K562 (cell line): ENCODE measurements around the gene NGDN. TPM values are rescaled to one million over a fixed set of nuclear protein-coding genes. Genes with fewer than 3 reads are reported as not detected.

Experiments
- ATAC-seq: fragments of 200-7000 bp; cut with Tn5 transposase; 3 replicates; pipeline ENCODE4 v1.9.1; 2020; ENCODE audit warnings: moderate library complexity
- Bru-seq: library from RNA; stranded (reverse); fragments of 400-500 nt; gene quantifications from one replicate; lab custom pipeline; 2021; lab: Mats Ljungman, UMichigan
- BruChase-seq, 2 experiments: library from RNA; stranded (reverse); fragments of 400-500 nt; gene quantifications; one replicate each; lab custom pipeline; 2021; lab: Mats Ljungman, UMichigan
- BruUV-seq: library from RNA; stranded (reverse); fragments of 400-500 nt; replicated peaks from 2 replicates; lab custom pipeline; 2021; lab: Mats Ljungman, UMichigan
- CTCF ChIA-PET: fragments of 300-600 bp; formaldehyde crosslinking; extraction: SDS; loops from one replicate; lab custom pipeline; 2021; ENCODE audit warnings: low intra/inter-chr PET ratio; lab: Yijun Ruan, JAX
- POLR2A ChIA-PET: fragments of 300-600, 350-650 bp; sonication (Branson Sonifier 250); formaldehyde crosslinking; extraction: SDS; loops from one replicate; lab custom pipeline; 2021; ENCODE audit warnings: antibody characterized with exemption, inconsistent platforms; lab: Yijun Ruan, JAX
- DNase-seq, 4 experiments: peaks; one replicate each; pipeline versions ENCODE4 v3.0.0 to v3.0.0-alpha.2; 2011 to 2018; ENCODE audit warnings: low spot score in 3 of 4, mixed read lengths in 3 of 4; ENCODE audit errors: extremely low read depth in 1 of 4
- FAIRE-seq: peaks from 2 replicates; lab custom pipeline; 2011; peaks lifted over from hg19 to GRCh38; lab: Jason Lieb, UNC
- H2AFZ ChIP-seq: 2 replicates; pipeline ENCODE4 v1.6.0; 2011; ENCODE audit warnings: low read depth, low read length, control low read depth, inconsistent platforms
- H3K27ac ChIP-seq: fragments of 200-600 bp; 3 replicates; pipeline ENCODE4 v1.8.0; 2011; ENCODE audit warnings: low read depth, mild to moderate bottlenecking, control low read depth, inconsistent platforms, low read length, moderate library complexity, mixed read lengths; ENCODE audit errors: extremely low read depth
- H3K27me3 ChIP-seq, 2 experiments: fragments of 300-600 bp in 1 of 2; 2 replicates in 1 of 2; 3 replicates in 1 of 2; pipeline versions ENCODE4 v1.6.0 to v1.8.0; 2011; ENCODE audit warnings: inconsistent platforms in 2 of 2, low read length in 2 of 2, mild to moderate bottlenecking in 1 of 2, mixed read lengths in 1 of 2, moderate library complexity in 1 of 2; ENCODE audit not compliant: control insufficient read depth in 2 of 2, insufficient read depth in 2 of 2
- H3K36me3 ChIP-seq: fragments of 300-600 bp; 3 replicates; pipeline ENCODE4 v1.8.0; 2011; ENCODE audit warnings: mild to moderate bottlenecking, low read length, inconsistent platforms; ENCODE audit not compliant: control insufficient read depth, insufficient read depth
- H3K4me1 ChIP-seq, 2 experiments: fragments of 200-600 bp in 1 of 2; replicated peaks in 1 of 2; 2 replicates in 1 of 2; 3 replicates in 1 of 2; pipeline versions ENCODE4 v1.5.1 to v1.8.0; 2011; ENCODE audit warnings: inconsistent platforms in 2 of 2, low read length in 2 of 2, mild to moderate bottlenecking in 1 of 2, mixed read lengths in 1 of 2, moderate library complexity in 1 of 2; ENCODE audit not compliant: control insufficient read depth in 2 of 2, insufficient read depth in 2 of 2
- H3K4me2 ChIP-seq: 2 replicates; pipeline ENCODE4 v1.6.1; 2011; ENCODE audit warnings: low read length, control low read depth, inconsistent platforms, mixed read lengths; ENCODE audit not compliant: insufficient read depth
- H3K4me3 ChIP-seq: fragments of 200-600 bp; sonication (generic), shearing (Covaris generic); 2 replicates; pipeline ENCODE4 v1.5.1; 2016; ENCODE audit warnings: control low read depth, inconsistent platforms
- H3K79me2 ChIP-seq: fragments of 200-600 bp; 3 replicates; pipeline ENCODE4 v1.8.0; 2011; ENCODE audit warnings: low read length, inconsistent platforms; ENCODE audit not compliant: control insufficient read depth, insufficient read depth
- H3K9ac ChIP-seq, 2 experiments: 2 replicates each; pipeline versions ENCODE4 v1.6.0 to v1.6.1; 2011; ENCODE audit warnings: low read depth in 2 of 2, low read length in 2 of 2, control low read depth in 1 of 2, inconsistent platforms in 1 of 2, mild to moderate bottlenecking in 1 of 2, mixed read lengths in 1 of 2; ENCODE audit not compliant: insufficient read depth in 1 of 2
- H3K9me1 ChIP-seq: one replicate; pipeline ENCODE4 v1.6.0; 2011; ENCODE audit warnings: inconsistent platforms, mild to moderate bottlenecking, low read length, moderate library complexity; ENCODE audit not compliant: control insufficient read depth, insufficient read depth
- H3K9me3 ChIP-seq: replicated peaks from 2 replicates; pipeline ENCODE4 v1.5.1; 2011; ENCODE audit warnings: low read depth, low read length, inconsistent platforms; ENCODE audit not compliant: control insufficient read depth, insufficient read depth
- H4K20me1 ChIP-seq: replicated peaks from 2 replicates; pipeline ENCODE4 v1.6.1; 2011; ENCODE audit warnings: low read length, inconsistent platforms, mixed read lengths; ENCODE audit not compliant: control insufficient read depth, insufficient read depth
- HDAC1 ChIP-seq, 2 experiments: fragments of 450-650 bp; IDR thresholded peaks; 2 replicates each; pipeline ENCODE4 v1.6.1; 2016 to 2017; ENCODE audit warnings: inconsistent platforms in 1 of 2, mild to moderate bottlenecking in 1 of 2, moderate library complexity in 1 of 2
- RERE ChIP-seq: sonication (generic); formaldehyde crosslinking; IDR thresholded peaks from 2 replicates; pipeline ENCODE4 v1.8.0; 2023; ENCODE audit warnings: missing genetic modification reagents, mild to moderate bottlenecking, borderline replicate concordance
- RFX1 ChIP-seq: fragments of 450-650 bp; IDR thresholded peaks from 2 replicates; pipeline ENCODE4 v1.6.1; 2016; ENCODE audit warnings: mild to moderate bottlenecking, moderate library complexity
- SAP30 ChIP-seq: fragments of 200-600 bp; sonication (generic); IDR thresholded peaks from 2 replicates; pipeline ENCODE4 v1.6.1; 2012; ENCODE audit warnings: borderline replicate concordance, low read depth, mild to moderate bottlenecking, moderate library complexity, low read length, control low read depth, inconsistent platforms; ENCODE audit not compliant: insufficient read depth, poor library complexity, severe bottlenecking
- SMARCA4 ChIP-seq: fragments of 450-650 bp; IDR thresholded peaks from 2 replicates; pipeline ENCODE4 v1.6.1; 2016
- STAT5A ChIP-seq: IDR thresholded peaks from 2 replicates; pipeline ENCODE4 v1.6.1; 2012; ENCODE audit warnings: low read length, inconsistent platforms, borderline replicate concordance
- ZBTB1 ChIP-seq: sonication (generic); formaldehyde crosslinking; IDR thresholded peaks from 2 replicates; pipeline ENCODE4 v1.8.1; 2023; ENCODE audit warnings: missing genetic modification reagents, low read depth, mild to moderate bottlenecking, borderline replicate concordance
- ZNF224 ChIP-seq: sonication (generic); formaldehyde crosslinking; IDR thresholded peaks from 2 replicates; pipeline ENCODE4 v1.8.0; 2022; ENCODE audit warnings: mild to moderate bottlenecking, missing genetic modification reagents
- ZNF444 ChIP-seq: fragments of 250-450 bp; sonication (Bioruptor Pico); IDR thresholded peaks from 2 replicates; pipeline ENCODE4 v1.4.0; 2020; ENCODE audit warnings: mild to moderate bottlenecking, moderate library complexity
- WGBS: fragments of 100-300 bp; shearing (Covaris generic); methylation state at CpG from one replicate; pipeline ENCODE4 v1.1.6; 2016; ENCODE audit warnings: low coverage, mixed read lengths; ENCODE audit not compliant: insufficient coverage; ENCODE audit errors: missing lambda C conversion rate; 5-methylcytosine and 5-hydroxymethylcytosine counted together
- in situ Hi-C: fragments of 300-500 bp; cut with MboI; formaldehyde crosslinking; loops from 4 replicates; pipeline ENCODE4 v1.15.0; 2018; ENCODE audit warnings: inconsistent platforms, mixed read lengths
- intact Hi-C: fragments of 100-400 bp; cut with micrococcal nuclease; formaldehyde crosslinking; loops from 2 replicates; pipeline ENCODE4 v1.14.2; 2022
- long read RNA-seq, 3 experiments: library from polyadenylated mRNA in 2 of 3; library from RNA in 1 of 3; unstranded in 2 of 3; stranded (forward) in 1 of 3; transcript quantifications; one replicate each; pipeline ENCODE4 v2.0.0, GENCODE V29; 2019 to 2022
- polyA minus RNA-seq, 3 experiments: library from RNA; depleted of rRNA, polyadenylated mRNA; stranded (reverse); fragments of >200 nt; gene quantifications; 2 replicates each; pipeline ENCODE4 v1.2.3, GENCODE V29; 2011
- polyA plus RNA-seq, 8 experiments: library from polyadenylated mRNA; depleted of rRNA in 4 of 8; stranded (reverse) in 5 of 8; unstranded in 3 of 8; fragments of >200 nt; fragmentation: Nextera tagmentation in 2 of 8; fragmentation: Illumina TruSeq in 1 of 8; extraction: Ambion mirVana in 2 of 8; extraction: Trizol in 1 of 8; gene quantifications; 2 replicates each; pipeline versions ENCODE4 v1.2.1 to v1.2.3, GENCODE V29; 2011 to 2014; ENCODE audit warnings: inconsistent platforms in 1 of 8, missing spikeins in 1 of 8
- total RNA-seq, 7 experiments: library from RNA; depleted of rRNA in 6 of 7; stranded (reverse); fragments of >200 nt in 6 of 7; fragmentation: Illumina TruSeq in 2 of 7; extraction: Trizol in 2 of 7; gene quantifications; 2 replicates each; pipeline versions ENCODE4 v1.2.1 to v1.2.3, GENCODE V29; 2011 to 2021; ENCODE audit warnings: low replicate concordance in 1 of 7

NGDN gene
- total RNA-seq (2011; cell fraction: chromatin; rRNA removed; ENCODE audit: low replicate concordance): 93.2 and 127 TPM in 2 replicates
- 59.3 and 59.7 TPM in 2 replicates for total RNA-seq (2011; cell fraction: nucleolus; rRNA removed)
- 71.3 and 86.8 TPM in 2 replicates for total RNA-seq (2011; cell fraction: nucleoplasm; rRNA removed)
- total RNA-seq (2014; rRNA removed) (55.1 and 65.3 TPM in 2 replicates), total RNA-seq (2014; rRNA removed; fragmentation: Illumina TruSeq; extraction: Trizol) (85.2 and 95.2 TPM in 2 replicates), total RNA-seq (2015; rRNA removed; fragmentation: Illumina TruSeq; extraction: Trizol) (73.1 and 74.9 TPM in 2 replicates), total RNA-seq (2021) (41.6 and 42.9 TPM in 2 replicates), polyA plus RNA-seq (2011; rRNA removed) (62.2 and 82.6 TPM in 2 replicates), polyA plus RNA-seq (2014; fragmentation: Illumina TruSeq; extraction: Trizol) (71.9 and 74.0 TPM in 2 replicates), polyA plus RNA-seq (2014; fragmentation: Nextera tagmentation; extraction: Ambion mirVana) (100 to 1,000 TPM; 165 to 195 TPM), polyA plus RNA-seq (2014; rRNA removed) (73.5 and 82.4 TPM in 2 replicates), polyA minus RNA-seq (2011; rRNA and poly(A)+ RNA removed) (59.7 and 68.6 TPM in 2 replicates), Bru-seq, nascent RNA (percentile 90 among the genes with signal in this experiment), BruChase-seq, experiment 1, labeled RNA remaining after a 2-hour chase (percentile 87 among the genes with signal in this experiment), BruChase-seq, experiment 2, labeled RNA remaining after a 6-hour chase (percentile 91 among the genes with signal in this experiment)
- 21.4 and 31.5 TPM in 2 replicates for polyA plus RNA-seq (2011; cell fraction: cytosol; rRNA removed)
- polyA plus RNA-seq (2011; cell fraction: nucleus; rRNA removed): 51.2 and 90.7 TPM in 2 replicates
- 30.7 and 63.7 TPM in 2 replicates for polyA plus RNA-seq (2012)
- 23.7 and 25.8 TPM in 2 replicates for polyA minus RNA-seq (2011; cell fraction: cytosol; rRNA and poly(A)+ RNA removed)
- 26.7 and 45.9 TPM in 2 replicates for polyA minus RNA-seq (2011; cell fraction: nucleus; rRNA and poly(A)+ RNA removed)
- long read RNA-seq, experiment 1, transcript NGDN-202 (11 exons, 1,143 nt): major isoform, 157 of 198 reads
- long read RNA-seq, experiment 1, partial matches to known transcripts: 27 of 198 reads
- long read RNA-seq, experiment 1, other reads (novel, unspliced or antisense): 12 of 198 reads
- long read RNA-seq, experiment 2, transcript NGDN-202 (11 exons, 1,143 nt): major isoform, 16 of 45 reads
- long read RNA-seq, experiment 2, partial matches to known transcripts: 19 of 45 reads
- long read RNA-seq, experiment 2, other reads (novel, unspliced or antisense): 10 of 45 reads
- long read RNA-seq, experiment 3, transcript NGDN-202 (11 exons, 1,143 nt): major isoform, 62 of 82 reads
- long read RNA-seq, experiment 3, partial matches to known transcripts: 14 of 82 reads
- long read RNA-seq, experiment 3, other reads (novel, unspliced or antisense): 6 of 82 reads

GRCh38 chr14:23469127-23469905 is at the start of gene NGDN:
Gene NGDN, plus strand, starts transcription at chr14:23469703. Its CDS starts 13 bp downstream, at chr14:23469716.
- intact Hi-C loops (no loop called here), in situ Hi-C loops (no loop called here)
- WGBS: 10% methylated on average over 33 of the region's 41 CpGs
- H3K79me2 ChIP-seq: peaks cover 18% of the 10 kb centered on the region
- no peaks in the 10 kb centered on the region for H4K20me1 ChIP-seq
- H3K9me1 ChIP-seq: no peaks in the 10 kb centered on the region
- peak; percentile 86 to 94 (median 88) for DNase-seq
- ATAC-seq: peak; percentile 99
- peak within 1 kb of the TSS; percentile 89 for H3K4me3 ChIP-seq
- peak within 1 kb of the TSS; percentile 81 for H3K27ac ChIP-seq
- peaks cover 35% of the 10 kb centered on the region; the same call in 2 of the 3 replicates for H3K36me3 ChIP-seq
- no TSS peak for BruUV-seq
- no peaks in the 10 kb centered on the region for H3K27me3 ChIP-seq
- peaks cover 9% of the 10 kb centered on the region for H3K9me3 ChIP-seq
- peak within 1 kb of the TSS; percentile 96 for H3K4me2 ChIP-seq
- POLR2A ChIA-PET: interaction anchor here (0.6 to 1.0 kb wide), 3 partner anchors 40 to 133 kb away, joined by 3 to 4 read pairs (median 3); no protein-coding TSS in a partner anchor
- H3K9ac ChIP-seq: peak within 1 kb of the TSS; percentile 88 to 93
- H3K4me1 ChIP-seq: peaks cover 3 to 4% of the 10 kb centered on the region in 2 experiments; a peak in 2 of 5 replicates
- peak within 1 kb of the TSS; percentile 97 for H2AFZ ChIP-seq
- peak; percentile 100 for FAIRE-seq
- CTCF ChIA-PET: no interaction called here
- no peak for TF ChIP-seq ZBTB1
- no peak for TF ChIP-seq ZNF224 (CRISPR knock-in tag)
- TF ChIP-seq RERE (CRISPR knock-in tag): no peak
- no peak for TF ChIP-seq ZNF444
- TF ChIP-seq SAP30: peak; percentile 43
- no peak for TF ChIP-seq SMARCA4
- no peak for TF ChIP-seq STAT5A
- 0 out of 2 replicates have a peak, but pooled peaks have one; percentile 8 for TF ChIP-seq RFX1
- TF ChIP-seq HDAC1 (IDR thresholded peaks at IDR 0.05): peak in 1 of 2 experiments; percentile 81; a peak in 2 of 4 replicates
